GM12874 (cell line): Measurements from ENCODE around the gene DGKQ.

Source experiments
- CTCF ChIP-seq: IDR thresholded peaks from 2 replicates; pipeline ENCODE4 v1.5.1; 2011; ENCODE audit warnings: low read depth, mild to moderate bottlenecking, control low read depth, low read length, moderate library complexity; ENCODE audit not compliant: insufficient read depth

The DGKQ gene

GRCh38 chr4:1012034-1012739 is 38.8 kb upstream of the DGKQ start:
- no peak for TF ChIP-seq CTCF

GRCh38 chr4:1011666-1012033 is 38.3 kb upstream of the DGKQ start:
- no peak for TF ChIP-seq CTCF

DNA sequence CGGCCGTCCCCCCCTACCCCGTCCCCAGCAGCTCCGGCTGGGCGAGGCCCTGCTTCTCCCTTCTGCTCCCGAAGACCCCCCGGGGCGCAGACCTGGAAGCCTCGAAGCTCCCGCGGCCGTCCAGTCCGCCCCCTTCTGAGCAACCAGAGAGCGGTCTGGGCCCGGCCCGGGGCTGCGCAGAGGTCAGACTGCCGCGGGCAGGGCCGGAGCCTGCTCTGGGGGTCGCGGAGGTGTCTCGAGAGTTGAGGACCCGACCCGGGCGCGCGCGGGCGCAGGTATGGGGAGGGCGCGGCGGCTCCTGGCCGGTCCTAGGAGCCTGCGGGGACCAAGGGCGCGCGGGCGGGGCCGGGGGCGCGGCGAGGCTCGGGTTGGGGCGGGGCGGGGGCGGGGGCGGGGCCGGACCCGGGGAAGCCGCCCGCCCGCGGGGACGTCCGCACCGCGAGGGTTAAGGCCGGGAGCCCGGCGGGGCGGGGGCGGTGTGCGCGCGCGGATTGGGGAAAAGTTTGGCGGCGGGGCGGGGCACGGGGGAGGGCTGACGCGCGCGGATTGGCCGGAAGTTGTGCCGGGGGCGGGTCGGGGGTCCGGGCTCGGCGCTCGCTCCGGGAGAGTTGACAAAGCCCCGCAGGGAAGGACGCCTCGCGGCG is 37.8 kb upstream of the DGKQ start, which contains the start of gene FGFRL1:
TSS of gene FGFRL1 (plus strand) at position 605 of the 644 bp plus-strand sequence. CDS start 860 bp downstream, outside the sequence.
- TF ChIP-seq CTCF, result no peak

GRCh38 chr4:1010395-1011021 is 37.1 kb upstream of the DGKQ start:
- no peak for TF ChIP-seq CTCF

DNA sequence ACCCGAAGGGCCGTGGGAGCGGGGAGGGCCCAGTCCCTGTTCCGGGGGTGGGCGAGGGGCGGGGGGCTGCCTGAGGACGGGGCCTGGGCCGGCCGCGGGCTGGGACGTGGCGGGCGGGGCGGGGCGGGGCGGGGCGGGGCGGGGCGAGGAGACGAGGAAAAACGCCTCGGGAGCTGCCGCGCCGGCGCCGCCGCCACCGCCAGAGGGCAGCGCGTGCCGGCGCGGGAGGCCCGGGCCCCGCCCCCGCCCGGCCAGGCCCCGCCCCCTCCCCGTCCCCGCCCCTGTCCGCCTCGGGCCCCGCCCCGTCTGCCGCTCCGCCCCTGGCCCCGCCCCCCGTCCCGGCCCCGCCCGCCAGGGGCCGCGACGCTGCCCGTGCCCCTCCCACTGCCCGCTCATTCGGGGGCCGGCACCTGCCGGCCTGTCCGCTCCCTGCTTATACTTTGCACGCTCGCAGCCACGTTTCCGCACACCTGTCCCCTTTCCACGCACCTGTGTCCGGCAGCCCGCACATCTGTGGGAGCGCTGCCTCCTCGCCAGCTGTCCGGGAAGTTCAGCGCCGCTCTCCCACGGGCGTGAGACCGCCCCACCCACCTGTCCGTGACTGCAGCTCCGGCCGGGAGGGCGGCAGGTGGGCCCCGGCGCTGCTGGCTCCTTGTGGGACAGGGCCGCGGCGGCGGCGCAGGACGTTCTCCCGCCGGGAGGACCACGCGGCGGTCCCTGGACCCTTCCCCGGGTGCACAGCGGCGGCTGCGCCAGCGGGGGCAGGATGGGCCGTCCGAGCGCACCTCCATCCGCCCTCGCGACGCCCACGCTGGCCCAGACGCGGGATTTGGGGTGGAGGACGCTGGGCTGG is 36.4 kb upstream of the DGKQ start:
- peak; percentile 23; the same call in 1 of the 2 replicates for TF ChIP-seq CTCF

- no peak for TF ChIP-seq CTCF
These were observed 35.6 kb upstream of the DGKQ start for GRCh38 chr4:1008840-1009541.
